ENCODE results near the gene ZNF90. TPM values are rescaled to one million over a fixed set of nuclear protein-coding genes. Genes with fewer than 3 reads are reported as not detected.
"Not testable (repeated sequence)": the region's sequence is repeated elsewhere in the genome, so short reads cannot be mapped to it uniquely, and the experiment has no call there.

Gene ZNF90
- total RNA-seq, result 1.8 TPM

GRCh38 chr19:20077791-20078463, at the start of gene ZNF90:
Gene ZNF90, plus strand, starts transcription at chr19:20078000. Its CDS starts 133 bp downstream, at chr19:20078133.
- Histone ChIP-seq H3K4me3 (ENCODE audit: low read length) (peak within 1 kb of the TSS; percentile 54), H3K27me3 (ENCODE audit: insufficient read depth, low read length) (no peaks in the 10 kb centered on the region), H3K9me3 (ENCODE audit: low read depth, low read length) (no peaks in the 10 kb centered on the region), H3K4me1 (ENCODE audit: insufficient read depth, low read length) (peaks cover 16% of the 10 kb centered on the region)

DNA sequence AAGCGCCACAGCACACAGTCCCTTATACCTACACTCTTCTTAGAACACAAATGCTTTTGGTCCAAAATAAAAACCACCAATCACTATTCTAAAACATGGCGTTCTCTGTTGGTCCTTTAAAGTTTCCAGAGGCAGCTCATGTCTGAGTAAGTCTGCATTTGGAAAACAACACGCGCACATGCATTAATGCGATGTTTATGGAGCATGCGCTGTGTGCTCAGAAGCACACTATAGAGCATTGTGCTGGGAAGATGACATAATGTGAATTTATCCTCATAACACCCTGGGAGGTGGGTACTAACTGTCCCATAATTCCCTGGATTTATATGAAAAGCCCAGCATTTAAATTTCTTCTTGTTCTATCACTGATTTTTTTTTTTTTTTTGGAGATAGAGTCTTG, 49.2 kb upstream of the ZNF90 start:
- H3K4me3 ChIP-seq (ENCODE audit: low read length), result no peak overlapping the region
- H3K27me3 ChIP-seq (ENCODE audit: insufficient read depth, low read length), result no peaks in the 10 kb centered on the region
- H3K9me3 ChIP-seq (ENCODE audit: low read depth, low read length), result no peaks in the 10 kb centered on the region
- H3K4me1 ChIP-seq (ENCODE audit: insufficient read depth, low read length), result no peaks in the 10 kb centered on the region

DNA sequence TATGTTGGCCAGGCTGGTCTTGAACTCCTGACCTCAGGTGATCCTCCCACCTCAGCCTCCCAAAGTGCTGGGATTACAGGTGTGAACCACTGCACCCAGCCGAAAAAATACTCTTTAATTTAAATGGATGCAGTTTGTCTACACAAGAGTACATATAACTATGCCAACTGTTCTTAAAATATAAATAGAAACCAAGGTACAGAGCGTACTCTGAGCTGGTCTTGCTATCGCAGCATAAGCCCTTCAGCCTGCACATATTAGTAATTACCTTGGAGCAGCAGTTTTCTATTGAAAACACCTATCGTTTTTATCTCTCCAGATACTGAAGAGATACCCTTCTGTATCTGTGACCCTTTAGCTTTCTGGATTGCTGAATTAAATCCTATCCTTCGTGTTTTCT, 41.9 kb upstream of the ZNF90 start:
- no peak overlapping the region for H3K4me3 ChIP-seq (ENCODE audit: low read length)
- H3K4me1 ChIP-seq (ENCODE audit: insufficient read depth, low read length), result peaks cover 10% of the 10 kb centered on the region
- no peaks in the 10 kb centered on the region for H3K27me3 ChIP-seq (ENCODE audit: insufficient read depth, low read length)
- H3K9me3 ChIP-seq (ENCODE audit: low read depth, low read length), result no peaks in the 10 kb centered on the region

DNA sequence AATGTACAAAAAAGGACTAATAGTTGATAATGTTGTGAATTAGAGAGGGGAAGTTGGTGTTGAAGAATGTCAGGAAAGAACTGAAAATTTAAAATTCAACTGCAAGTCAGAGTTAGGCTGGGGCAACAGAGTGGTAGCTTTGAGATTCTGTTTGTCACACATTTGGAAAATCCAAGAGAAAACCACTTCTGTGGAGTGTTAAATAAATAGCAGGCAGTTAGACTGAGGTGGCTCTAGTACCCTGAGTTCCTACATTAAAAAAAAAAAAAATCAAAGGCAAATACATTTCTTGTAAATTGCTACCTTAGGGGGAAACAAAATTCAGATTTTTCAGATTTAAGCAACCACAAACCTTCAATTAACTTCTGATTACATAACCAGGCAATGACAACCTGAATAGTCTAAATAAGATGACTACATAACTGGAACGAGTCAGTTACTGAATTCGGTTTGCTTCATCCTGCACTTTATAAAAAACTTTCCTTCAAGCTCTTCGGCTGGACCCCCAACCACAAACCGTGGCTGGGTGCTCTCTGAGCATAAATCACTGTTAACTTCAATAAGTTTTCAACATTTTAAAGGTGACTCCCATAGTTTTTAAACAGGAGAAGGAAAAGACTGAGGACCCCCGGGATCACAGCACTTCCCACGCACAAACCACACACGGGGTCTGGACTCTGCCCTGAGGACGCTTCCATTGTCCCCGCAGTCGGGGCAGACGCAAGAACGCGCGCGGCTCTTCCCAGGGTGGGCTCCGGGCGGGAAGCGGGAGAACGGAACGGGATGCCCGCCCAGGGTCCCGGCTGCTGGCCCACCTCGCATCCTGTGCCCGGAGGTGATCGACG, 39.2 kb upstream of the ZNF90 start:
- H3K4me3 ChIP-seq (ENCODE audit: low read length), result peak overlapping the region; percentile 75
- H3K27me3 ChIP-seq (ENCODE audit: insufficient read depth, low read length), result no peaks in the 10 kb centered on the region
- H3K4me1 ChIP-seq (ENCODE audit: insufficient read depth, low read length), result peaks cover 10% of the 10 kb centered on the region
- H3K9me3 ChIP-seq (ENCODE audit: low read depth, low read length), result no peaks in the 10 kb centered on the region

DNA sequence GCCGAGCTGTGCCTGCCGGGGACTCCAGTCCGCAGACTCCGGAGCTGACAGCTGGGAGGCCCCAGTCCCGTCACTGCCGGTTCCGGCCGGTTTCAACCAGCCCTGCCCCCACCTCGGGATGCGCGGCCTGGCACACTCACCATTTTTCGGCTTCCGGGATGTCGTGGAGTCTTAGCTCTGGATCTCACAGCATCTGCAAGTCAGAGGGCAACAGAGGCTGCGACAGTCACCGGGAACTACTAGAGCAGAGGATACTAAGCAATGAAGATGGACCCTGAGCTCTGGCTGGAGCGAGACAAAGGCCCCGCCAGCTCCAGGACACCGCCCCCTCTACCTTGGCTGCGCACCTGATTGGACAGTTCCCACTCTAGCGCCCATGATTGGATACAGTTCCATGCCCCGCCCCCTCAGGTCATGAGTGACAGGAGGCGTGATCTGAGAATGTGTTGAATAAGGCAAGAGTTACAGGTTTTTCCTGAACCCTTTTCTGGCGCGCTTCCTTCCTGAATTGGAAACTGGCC, 38.5 kb upstream of the ZNF90 start, which contains the start of gene ZNF682:
Gene ZNF682, minus strand, starts transcription at position 303 of the 521 bp plus-strand sequence. Its CDS starts 160 bp downstream, at position 143.
- no peaks in the 10 kb centered on the region for H3K9me3 ChIP-seq (ENCODE audit: low read depth, low read length)
- H3K27me3 ChIP-seq (ENCODE audit: insufficient read depth, low read length), result peaks cover 2% of the 10 kb centered on the region
- H3K4me1 ChIP-seq (ENCODE audit: insufficient read depth, low read length), result peaks cover 10% of the 10 kb centered on the region
- peak within 1 kb of the TSS; percentile 75 for H3K4me3 ChIP-seq (ENCODE audit: low read length)

DNA sequence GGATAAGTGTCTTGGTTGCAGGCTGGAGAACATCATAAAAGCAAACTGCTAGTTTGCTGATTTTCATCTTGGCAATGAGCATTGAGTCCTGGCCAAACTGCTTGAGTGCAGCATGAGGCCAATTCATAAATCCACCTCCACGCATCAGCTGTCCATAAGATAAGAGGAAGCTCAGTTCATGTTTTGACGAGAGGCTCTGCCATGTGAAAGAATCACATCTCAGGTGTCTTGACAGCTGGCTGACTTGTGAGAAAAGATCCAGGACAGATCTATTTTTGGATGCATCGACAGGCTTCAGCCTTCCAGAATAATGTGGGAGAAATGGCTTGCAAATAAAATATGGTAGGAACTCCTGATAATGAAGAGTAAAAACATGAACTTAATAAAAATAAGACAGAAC, 33.1 kb upstream of the ZNF90 start:
- Histone ChIP-seq H3K27me3 (ENCODE audit: insufficient read depth, low read length) (peaks cover 3% of the 10 kb centered on the region), H3K9me3 (ENCODE audit: low read depth, low read length) (no peaks in the 10 kb centered on the region), H3K4me3 (ENCODE audit: low read length) (no peak overlapping the region), H3K4me1 (ENCODE audit: insufficient read depth, low read length) (no peaks in the 10 kb centered on the region)

DNA sequence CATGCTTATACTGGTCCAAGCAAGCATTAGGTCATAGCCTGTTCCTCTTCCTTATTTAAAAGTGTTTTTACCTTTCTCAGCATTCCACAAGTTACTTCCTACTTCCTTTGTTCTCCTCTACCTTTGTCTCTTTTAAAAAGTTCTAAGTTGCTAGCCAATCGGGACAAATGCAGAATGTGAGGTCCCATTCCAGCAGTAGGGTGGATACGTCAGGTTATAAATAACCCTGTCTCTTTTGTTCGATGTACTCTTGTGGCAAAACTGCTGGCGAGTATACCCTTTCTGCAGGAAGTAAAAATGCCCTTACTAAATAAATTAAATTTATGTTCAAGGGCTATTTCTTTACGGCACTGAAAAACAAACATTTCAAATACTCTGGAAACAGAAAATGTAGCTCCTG, 32.1 kb upstream of the ZNF90 start:
- not testable (repeated sequence) for H3K9me3 ChIP-seq (ENCODE audit: low read depth, low read length)

DNA sequence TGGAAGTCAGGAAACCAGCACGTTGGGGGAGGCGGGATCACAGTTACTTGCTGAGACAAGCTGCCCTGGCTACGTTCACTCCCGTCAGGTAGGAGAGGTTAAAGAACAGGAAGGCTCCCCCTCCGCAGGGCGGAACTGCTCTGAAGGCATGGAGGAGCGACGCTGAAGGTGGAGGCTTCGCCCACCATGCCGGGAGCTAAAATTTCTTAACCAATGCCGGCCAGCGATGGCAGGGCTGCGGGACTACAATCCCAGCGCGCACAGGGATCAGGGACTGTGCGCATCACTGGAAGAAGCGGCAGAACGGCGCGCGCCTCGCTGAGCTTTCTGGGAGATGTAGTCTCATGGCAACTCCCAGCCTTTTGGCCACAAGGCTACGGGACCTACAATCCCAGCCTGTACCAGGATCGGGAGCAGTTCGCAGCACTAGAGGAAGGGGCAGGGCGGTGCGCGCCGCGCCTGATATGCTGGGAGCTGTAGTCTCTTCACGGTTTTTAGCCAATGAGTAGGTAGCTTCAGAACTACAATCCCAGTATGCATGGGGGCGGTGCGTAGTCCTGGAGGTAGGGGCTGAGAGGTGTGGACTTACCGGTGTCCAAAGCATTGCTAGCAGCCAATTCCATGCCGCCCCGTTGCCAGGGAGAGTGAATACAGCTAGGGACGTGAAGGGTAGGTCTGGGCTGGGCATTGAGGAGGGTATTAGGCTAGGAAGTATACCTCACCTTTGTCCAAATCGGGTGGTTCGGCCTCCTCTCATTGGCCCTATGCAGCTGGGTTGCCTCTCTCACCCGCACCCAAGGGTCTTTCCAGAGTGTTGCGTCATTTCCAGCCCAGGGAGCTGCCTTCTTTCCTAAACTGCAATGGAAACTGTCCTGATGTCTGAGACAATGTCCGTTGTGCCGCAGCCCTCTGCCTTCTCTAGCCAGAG, 25.7 kb upstream of the ZNF90 start:
- Histone ChIP-seq H3K4me3 (ENCODE audit: low read length) (peak overlapping the region; percentile 59), H3K9me3 (ENCODE audit: low read depth, low read length) (no peaks in the 10 kb centered on the region), H3K27me3 (ENCODE audit: insufficient read depth, low read length) (no peaks in the 10 kb centered on the region), H3K4me1 (ENCODE audit: insufficient read depth, low read length) (peaks cover 7% of the 10 kb centered on the region)

More for the DNA sequence above, 32.1 kb upstream of the ZNF90 start:
- H3K4me1 ChIP-seq (ENCODE audit: insufficient read depth, low read length); H3K27me3 ChIP-seq (ENCODE audit: insufficient read depth, low read length); H3K4me3 ChIP-seq (ENCODE audit: low read length): not testable (repeated sequence)

GRCh38 chr19:20058738-20059137, 19.1 kb upstream of the ZNF90 start:
- not testable (repeated sequence) for H3K9me3 ChIP-seq (ENCODE audit: low read depth, low read length); H3K4me1 ChIP-seq (ENCODE audit: insufficient read depth, low read length); H3K4me3 ChIP-seq (ENCODE audit: low read length); H3K27me3 ChIP-seq (ENCODE audit: insufficient read depth, low read length)

DNA sequence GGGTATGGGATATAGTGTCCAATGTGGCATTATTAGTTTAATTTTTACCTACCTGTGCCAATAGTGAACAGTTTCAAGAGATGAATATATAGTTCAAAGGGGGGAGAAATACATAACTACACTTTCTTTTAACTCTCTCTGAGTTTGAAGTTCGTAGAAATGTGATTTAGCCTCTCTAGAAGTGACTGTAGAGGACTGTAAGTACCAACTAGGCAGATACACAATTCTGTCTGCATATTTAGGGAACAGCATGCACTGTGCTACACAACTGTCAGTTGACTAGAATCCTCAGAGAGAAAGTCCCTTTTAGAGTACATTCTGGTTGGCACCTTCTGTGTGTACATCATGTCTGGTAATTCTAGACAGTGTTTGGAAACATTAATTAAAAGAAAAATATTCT, 17.5 kb upstream of the ZNF90 start:
- Histone ChIP-seq H3K27me3 (ENCODE audit: insufficient read depth, low read length) (no peaks in the 10 kb centered on the region), H3K4me1 (ENCODE audit: insufficient read depth, low read length) (no peaks in the 10 kb centered on the region), H3K4me3 (ENCODE audit: low read length) (no peak overlapping the region), H3K9me3 (ENCODE audit: low read depth, low read length) (no peaks in the 10 kb centered on the region)

- peaks cover 7% of the 10 kb centered on the region for H3K27me3 ChIP-seq (ENCODE audit: insufficient read depth, low read length)
- H3K4me3 ChIP-seq (ENCODE audit: low read length), result no peak overlapping the region
- H3K4me1 ChIP-seq (ENCODE audit: insufficient read depth, low read length), result no peaks in the 10 kb centered on the region
- no peaks in the 10 kb centered on the region for H3K9me3 ChIP-seq (ENCODE audit: low read depth, low read length)
Measured at GRCh38 chr19:20066861-20067260, 10.9 kb upstream of the ZNF90 start.

- H3K4me1 ChIP-seq (ENCODE audit: insufficient read depth, low read length), result no peaks in the 10 kb centered on the region
- peaks cover 7% of the 10 kb centered on the region for H3K27me3 ChIP-seq (ENCODE audit: insufficient read depth, low read length)
- H3K9me3 ChIP-seq (ENCODE audit: low read depth, low read length), result no peaks in the 10 kb centered on the region
- H3K4me3 ChIP-seq (ENCODE audit: low read length), result no peak overlapping the region
Measured at GRCh38 chr19:20067943-20068342, 9.9 kb upstream of the ZNF90 start.

GRCh38 chr19:20068559-20068958, 9.2 kb upstream of the ZNF90 start:
- not testable (repeated sequence) for H3K27me3 ChIP-seq (ENCODE audit: insufficient read depth, low read length); H3K9me3 ChIP-seq (ENCODE audit: low read depth, low read length)

GRCh38 chr19:20070691-20071090, 7.1 kb upstream of the ZNF90 start:
- no peaks in the 10 kb centered on the region for H3K4me1 ChIP-seq (ENCODE audit: insufficient read depth, low read length)
- H3K27me3 ChIP-seq (ENCODE audit: insufficient read depth, low read length), result peaks cover 7% of the 10 kb centered on the region
- H3K4me3 ChIP-seq (ENCODE audit: low read length), result no peak overlapping the region
- H3K9me3 ChIP-seq (ENCODE audit: low read depth, low read length), result no peaks in the 10 kb centered on the region

More at GRCh38 chr19:20068559-20068958, 9.2 kb upstream of the ZNF90 start:
- not testable (repeated sequence) for H3K4me3 ChIP-seq (ENCODE audit: low read length); H3K4me1 ChIP-seq (ENCODE audit: insufficient read depth, low read length)
